Body of pancreas (tissue), 4 donors: Measurements from ENCODE around the gene DNAAF2.

Experiments used
- CTCF ChIP-seq, 7 experiments: fragments of 450-650 bp in 4 of 7; fragments of 200-600 bp in 3 of 7; sonication (generic) in 3 of 7; IDR thresholded peaks; one replicate each; pipeline ENCODE4 v1.5.1; 2016 to 2019; ENCODE audit warnings: antibody characterized with exemption in 7 of 7
- POLR2A ChIP-seq, 3 donors: fragments of 450-650 bp; IDR thresholded peaks; one replicate each; pipeline ENCODE4 v1.6.1; 2016; ENCODE audit warnings: antibody characterized with exemption in 3 of 3, mild to moderate bottlenecking in 2 of 3

- peak in 1 of 7 experiments; percentile 12 for TF ChIP-seq CTCF (IDR thresholded peaks at IDR 0.05)
- TF ChIP-seq POLR2A (IDR thresholded peaks at IDR 0.05), result peak in 2 of 3 donors; percentile 39 to 40
These were observed 6.7 kb upstream of the DNAAF2 start for GRCh38 chr14:49641697-49642129.
